HG02588 (cell line): ENCODE results near the gene FOXR1.
"Not testable (repeated sequence)": the region's sequence is repeated elsewhere in the genome, so short reads cannot be mapped to it uniquely, and the experiment has no call there.

Source experiments
- ATAC-seq: cut with Tn5 transposase; IDR thresholded peaks from one replicate; pipeline ENCODE4 v1.9.1; 2021; ENCODE audit warnings: mild to moderate bottlenecking, moderate library complexity; ENCODE audit not compliant: unreplicated experiment

FOXR1 gene

GRCh38 chr11:118939953-118940598 lies 31.5 kb upstream of the FOXR1 start:
- ATAC-seq = no peak

- ATAC-seq = no peak
These were observed 24.5 kb upstream of the FOXR1 start for GRCh38 chr11:118947091-118947490.

GRCh38 chr11:118948000-118948399 lies 23.6 kb upstream of the FOXR1 start:
- ATAC-seq = no peak

- ATAC-seq = no peak
These were observed 18.3 kb upstream of the FOXR1 start for GRCh38 chr11:118953265-118953664.

- ATAC-seq = not testable (repeated sequence)
These were observed 17.6 kb upstream of the FOXR1 start for GRCh38 chr11:118953976-118954375.

GRCh38 chr11:118956094-118956846 lies 15.3 kb upstream of the FOXR1 start, which contains the start of gene UPK2:
Gene UPK2, plus strand, starts transcription at chr11:118956298. Its CDS starts 53 bp downstream, at chr11:118956351.
- ATAC-seq = no peak

GRCh38 chr11:118956847-118957469 lies 14.6 kb upstream of the FOXR1 start:
- ATAC-seq = no peak

GRCh38 chr11:118957549-118957948 lies 14.0 kb upstream of the FOXR1 start:
- ATAC-seq = no peak

GRCh38 chr11:118957968-118958367 lies 13.6 kb upstream of the FOXR1 start:
- ATAC-seq = no peak

- ATAC-seq = no peak
These were observed 13.0 kb upstream of the FOXR1 start for GRCh38 chr11:118958577-118958976.

- no peak for ATAC-seq
These were observed 10.4 kb upstream of the FOXR1 start for GRCh38 chr11:118961189-118961588.

GRCh38 chr11:118961591-118961990 lies 10.0 kb upstream of the FOXR1 start:
- ATAC-seq = no peak

GRCh38 chr11:118969508-118969907 lies 2.1 kb upstream of the FOXR1 start:
- not testable (repeated sequence) for ATAC-seq

- no peak for ATAC-seq
These were observed 2.4 kb downstream of the FOXR1 start for GRCh38 chr11:118973985-118974384.

- ATAC-seq = no peak
These were observed 4.5 kb downstream of the FOXR1 start for GRCh38 chr11:118975771-118976709.

- ATAC-seq = no peak
These were observed 7.9 kb downstream of the FOXR1 start for GRCh38 chr11:118979434-118979833.

GRCh38 chr11:118980191-118980881 lies 8.8 kb downstream of the FOXR1 start:
- ATAC-seq = no peak

- not testable (repeated sequence) for ATAC-seq
These were observed 12.8 kb downstream of the FOXR1 start for GRCh38 chr11:118984337-118984736.

GRCh38 chr11:118984825-118985224 lies 13.3 kb downstream of the FOXR1 start:
- no peak for ATAC-seq

GRCh38 chr11:118988280-118988679 lies 16.7 kb downstream of the FOXR1 start:
- no peak for ATAC-seq
